22Rv1 (cell line): Measurements from ENCODE around the gene CHSY1.

Experiments
- CTCF ChIP-seq: fragments of 450-650 bp; IDR thresholded peaks from 2 replicates; pipeline ENCODE4 v1.5.1; 2017; ENCODE audit warnings: mild to moderate bottlenecking
- ZFX ChIP-seq: fragments of 450-650 bp; IDR thresholded peaks from 2 replicates; pipeline ENCODE4 v1.6.1; 2017; ENCODE audit warnings: antibody characterized with exemption, borderline replicate concordance

DNA sequence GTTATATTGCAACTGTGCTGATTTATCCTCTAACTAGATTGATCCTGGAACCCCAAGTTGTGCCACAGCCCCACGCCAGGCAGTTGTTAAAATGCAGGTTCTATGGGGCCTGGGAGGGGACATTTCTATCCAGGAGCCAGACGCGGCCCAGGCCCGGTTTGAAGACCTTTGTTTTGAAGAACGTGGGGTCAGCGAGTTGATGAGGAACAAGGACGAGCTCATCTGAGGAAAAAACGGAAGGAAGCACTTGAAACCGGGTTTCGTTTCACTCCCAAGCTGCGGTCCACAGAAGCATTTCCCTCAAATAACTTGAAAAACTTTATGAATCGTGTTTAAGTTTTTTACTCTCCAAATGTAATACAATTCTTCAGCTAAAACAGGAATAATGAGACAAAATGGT lies 76.4 kb downstream of the CHSY1 start:
- TF ChIP-seq CTCF (no peak), ZFX (no peak)
